ENCODE results near the gene HDAC4. TPM values are rescaled to one million over a fixed set of nuclear protein-coding genes. Genes with fewer than 3 reads are reported as not detected.

Gene HDAC4
- polyA plus RNA-seq, 1 experiment = 8.9 TPM

GRCh38 chr2:239262484-239263230 is 138.2 kb downstream of the HDAC4 start:
- Histone ChIP-seq H3K9me3 (ENCODE audit: control insufficient read depth, insufficient read depth, low read length) (peaks cover 4% of the 10 kb centered on the region), H3K27me3 (ENCODE audit: control insufficient read depth, insufficient read depth, low read length) (no peaks in the 10 kb centered on the region), H3K27ac (ENCODE audit: low read depth, low read length) (no peak overlapping the region), H3K4me3 (ENCODE audit: low read depth, low read length) (no peak overlapping the region)
- DNase-seq (ENCODE audit: low read depth, low spot score) = no peak
- ChIA-PET CTCF (no interaction called here), POLR2A (no interaction called here)
- TF ChIP-seq CTCF (IDR thresholded peaks at IDR 0.05; ENCODE audit: low read depth, low read length) = no peak

DNA sequence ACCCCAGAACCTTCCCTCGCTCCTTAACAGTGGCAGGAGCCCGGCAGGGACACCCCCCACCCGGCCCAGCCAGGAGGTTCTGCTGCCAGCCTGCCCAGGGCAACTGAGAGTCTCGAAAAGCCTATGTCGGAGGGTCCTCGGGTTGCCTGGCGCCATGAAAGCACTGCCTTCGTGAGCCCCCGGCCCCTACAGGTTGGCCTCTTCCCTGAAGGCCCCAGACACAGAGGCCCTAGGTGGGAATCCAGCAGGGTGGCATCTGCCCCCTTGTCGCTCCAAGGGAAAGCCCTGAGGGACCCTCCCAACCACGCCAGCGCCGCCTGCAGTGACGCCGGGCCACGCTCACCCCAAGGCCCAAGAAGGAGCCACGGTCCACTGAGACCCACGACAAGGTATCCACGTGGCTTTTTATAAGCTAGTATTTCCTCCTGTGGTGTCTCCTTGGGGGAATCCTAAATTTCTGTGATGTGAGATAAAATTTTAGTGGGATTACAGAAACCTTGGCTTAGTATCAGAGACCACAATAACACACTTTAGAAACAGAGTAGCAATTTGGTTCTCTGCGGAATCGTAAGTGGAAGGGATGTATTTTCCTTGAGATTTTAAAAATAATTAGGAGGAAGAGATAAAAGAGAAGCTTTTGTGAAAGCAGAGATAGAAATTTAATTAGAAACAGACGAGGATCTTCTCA is 138.9 kb downstream of the HDAC4 start:
- POLR2A ChIA-PET = no interaction called here
- Histone ChIP-seq H3K9me3 (ENCODE audit: control insufficient read depth, insufficient read depth, low read length) (peaks cover 4% of the 10 kb centered on the region), H3K27me3 (ENCODE audit: control insufficient read depth, insufficient read depth, low read length) (no peaks in the 10 kb centered on the region), H3K27ac (ENCODE audit: low read depth, low read length) (no peak overlapping the region), H3K4me3 (ENCODE audit: low read depth, low read length) (no peak overlapping the region)
- DNase-seq (ENCODE audit: low read depth, low spot score) = no peak
- CTCF ChIA-PET = no interaction called here
- TF ChIP-seq CTCF (IDR thresholded peaks at IDR 0.05; ENCODE audit: low read depth, low read length) = no peak

GRCh38 chr2:239261356-239261755 is 139.5 kb downstream of the HDAC4 start:
- POLR2A ChIA-PET = no interaction called here
- no peaks in the 10 kb centered on the region for H3K27me3 ChIP-seq (ENCODE audit: control insufficient read depth, insufficient read depth, low read length)
- DNase-seq (ENCODE audit: low read depth, low spot score) = no peak
- H3K27ac ChIP-seq (ENCODE audit: low read depth, low read length) = no peak overlapping the region
- CTCF ChIA-PET = no interaction called here
- H3K4me3 ChIP-seq (ENCODE audit: low read depth, low read length) = no peak overlapping the region
- no peak for TF ChIP-seq CTCF (IDR thresholded peaks at IDR 0.05; ENCODE audit: low read depth, low read length)
- peaks cover 4% of the 10 kb centered on the region for H3K9me3 ChIP-seq (ENCODE audit: control insufficient read depth, insufficient read depth, low read length)

GRCh38 chr2:239260546-239261327 is 140.1 kb downstream of the HDAC4 start:
- Histone ChIP-seq H3K4me3 (ENCODE audit: low read depth, low read length) (no peak overlapping the region), H3K9me3 (ENCODE audit: control insufficient read depth, insufficient read depth, low read length) (peaks cover 4% of the 10 kb centered on the region), H3K27ac (ENCODE audit: low read depth, low read length) (no peak overlapping the region), H3K27me3 (ENCODE audit: control insufficient read depth, insufficient read depth, low read length) (no peaks in the 10 kb centered on the region)
- ChIA-PET CTCF (no interaction called here), POLR2A (no interaction called here)
- no peak for DNase-seq (ENCODE audit: low read depth, low spot score)
- TF ChIP-seq CTCF (IDR thresholded peaks at IDR 0.05; ENCODE audit: low read depth, low read length) = no peak

Measured in AG04450 (cell line).